Right atrium auricular region (tissue), 2 donors: ENCODE measurements around the gene CD58. TPM values are rescaled to one million over a fixed set of nuclear protein-coding genes. Genes with fewer than 3 reads are reported as not detected.

Experiments
- DNase-seq: peaks from one replicate; pipeline ENCODE4 v3.0.0-alpha.2; 2019; ENCODE audit warnings: low spot score
- H3K27ac ChIP-seq, 2 donors: fragments of 200-600 bp; sonication (generic); 1 replicate in 1 of 2; 2 replicates in 1 of 2; pipeline ENCODE4 v1.5.1; 2016 to 2019
- H3K27me3 ChIP-seq, 2 donors: fragments of 200-600 bp; sonication (generic); one replicate each; pipeline versions ENCODE4 v1.5.1 to v1.6.0; 2017 to 2019
- H3K36me3 ChIP-seq: fragments of 200-600 bp; sonication (generic); one replicate; pipeline ENCODE4 v1.5.1; 2016
- H3K4me1 ChIP-seq, 2 donors: fragments of 200-600 bp; sonication (generic); one replicate each; pipeline versions ENCODE4 v1.5.1 to v1.6.0; 2017 to 2019
- H3K4me3 ChIP-seq, 2 donors: fragments of 200-600 bp; sonication (generic); 1 replicate in 1 of 2; 2 replicates in 1 of 2; pipeline ENCODE4 v1.5.1; 2017 to 2019; ENCODE audit warnings: mild to moderate bottlenecking in 1 of 2, moderate library complexity in 1 of 2
- H3K9me3 ChIP-seq, 2 donors: fragments of 200-600 bp; sonication (generic); one replicate each; pipeline ENCODE4 v1.5.1; 2019
- CTCF ChIP-seq, 2 donors: fragments of 200-600 bp; sonication (generic); IDR thresholded peaks; one replicate each; pipeline ENCODE4 v1.5.1; 2019; ENCODE audit warnings: antibody characterized with exemption in 2 of 2
- total RNA-seq, 2 donors: library from RNA; depleted of rRNA; stranded (reverse); fragments of >200 nt; gene quantifications; one replicate each; pipeline ENCODE4 v1.1.0, GENCODE V29; 2016

Gene CD58
- total RNA-seq, 2 donors from 2014 or later, result 26.4 to 27.4 TPM

- no peak for TF ChIP-seq CTCF (IDR thresholded peaks at IDR 0.05)
- Histone ChIP-seq H3K9me3 (no peaks in the 10 kb centered on the region), H3K4me3 (no peak overlapping the region), H3K4me1 (peaks cover 0 to 28% of the 10 kb centered on the region in 2 donors), H3K27ac (peak overlapping the region; percentile 89 to 97), H3K27me3 (no peaks in the 10 kb centered on the region), H3K36me3 (no peaks in the 10 kb centered on the region)
- DNase-seq, result no peak
Measured at GRCh38 chr1:116477429-116477828, 93.4 kb downstream of the CD58 start.

- no peaks in the 10 kb centered on the region for H3K36me3 ChIP-seq
- H3K27me3 ChIP-seq, result no peaks in the 10 kb centered on the region
- no peak overlapping the region for H3K4me3 ChIP-seq
- no peak for DNase-seq
- peaks cover 0 to 28% of the 10 kb centered on the region in 2 donors for H3K4me1 ChIP-seq
- no peaks in the 10 kb centered on the region for H3K9me3 ChIP-seq
- no peak for TF ChIP-seq CTCF (IDR thresholded peaks at IDR 0.05)
- peak overlapping the region; percentile 89 to 97 for H3K27ac ChIP-seq
Measured at GRCh38 chr1:116476321-116476720, 94.5 kb downstream of the CD58 start.

- Histone ChIP-seq H3K4me3 (no peak overlapping the region), H3K27me3 (no peaks in the 10 kb centered on the region), H3K9me3 (no peaks in the 10 kb centered on the region), H3K27ac (peak overlapping the region; percentile 89 to 97), H3K4me1 (peaks cover 0 to 28% of the 10 kb centered on the region in 2 donors), H3K36me3 (no peaks in the 10 kb centered on the region)
- DNase-seq, result no peak
- no peak for TF ChIP-seq CTCF (IDR thresholded peaks at IDR 0.05)
Measured at GRCh38 chr1:116475850-116476218, 95.0 kb downstream of the CD58 start.

- Histone ChIP-seq H3K4me1 (peaks cover 0 to 28% of the 10 kb centered on the region in 2 donors), H3K9me3 (no peaks in the 10 kb centered on the region), H3K36me3 (no peaks in the 10 kb centered on the region), H3K4me3 (no peak overlapping the region), H3K27me3 (no peaks in the 10 kb centered on the region), H3K27ac (peak overlapping the region; percentile 89 to 97)
- no peak for DNase-seq
- no peak for TF ChIP-seq CTCF (IDR thresholded peaks at IDR 0.05)
Measured at GRCh38 chr1:116474921-116475849, 95.6 kb downstream of the CD58 start.

GRCh38 chr1:116472431-116472961 lies 98.3 kb downstream of the CD58 start:
- H3K4me3 ChIP-seq, result no peak overlapping the region
- H3K4me1 ChIP-seq, result peaks cover 0 to 20% of the 10 kb centered on the region in 2 donors

More at GRCh38 chr1:116472431-116472961, 98.3 kb downstream of the CD58 start:
- H3K9me3 ChIP-seq, result no peaks in the 10 kb centered on the region
- no peak for DNase-seq
- H3K27me3 ChIP-seq, result no peaks in the 10 kb centered on the region
- no peak for TF ChIP-seq CTCF (IDR thresholded peaks at IDR 0.05)
- H3K27ac ChIP-seq, result no peak overlapping the region
- H3K36me3 ChIP-seq, result no peaks in the 10 kb centered on the region
